Measurements from ENCODE around the gene CD28. TPM values are rescaled to one million over a fixed set of nuclear protein-coding genes. Genes with fewer than 3 reads are reported as not detected.

Gene CD28
- under 0.01 TPM in 2 replicates for total RNA-seq

GRCh38 chr2:203706403-203706802, at the start of gene CD28:
CD28 (plus strand) TSS chr2:203706639; CDS start chr2:203706697, 58 bp downstream.
- no peak for DNase-seq (ENCODE audit: low read depth in 2 of 2)

DNA sequence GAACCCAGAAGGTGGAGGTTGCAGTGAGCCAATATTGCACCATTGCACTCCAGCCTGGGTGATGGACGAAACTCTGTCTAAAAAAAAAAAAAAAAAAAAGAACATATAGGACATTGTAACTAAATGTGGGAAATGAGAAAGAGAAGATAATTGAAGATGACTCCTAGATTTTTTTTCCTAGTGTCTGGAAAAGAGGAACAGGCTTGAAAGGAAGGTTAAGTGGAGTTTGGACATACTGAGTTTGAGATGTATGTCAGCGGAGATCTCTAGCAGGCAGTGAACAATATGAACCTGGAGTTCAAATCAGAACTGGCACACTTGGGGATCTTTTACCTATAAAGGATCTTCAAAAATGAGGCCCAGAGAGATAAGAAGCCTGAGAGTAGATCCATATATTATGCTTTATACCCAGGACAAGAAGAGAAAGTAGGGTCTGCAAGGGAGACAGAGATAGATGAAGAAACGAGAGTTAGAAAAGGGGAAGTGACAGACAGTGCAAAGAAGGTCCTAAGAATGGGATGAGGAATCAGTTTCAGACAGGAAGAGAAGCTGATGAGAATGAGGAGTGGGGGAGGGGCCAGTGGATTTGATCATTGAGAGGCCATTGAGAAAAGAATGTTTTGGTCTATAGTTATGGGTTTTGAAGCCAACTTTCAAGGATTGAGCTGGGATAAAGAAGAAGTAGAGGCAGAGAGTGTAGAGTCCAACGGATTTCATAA, 46.9 kb upstream of the CD28 start:
- DNase-seq (ENCODE audit: low read depth in 2 of 2): no peak

DNA sequence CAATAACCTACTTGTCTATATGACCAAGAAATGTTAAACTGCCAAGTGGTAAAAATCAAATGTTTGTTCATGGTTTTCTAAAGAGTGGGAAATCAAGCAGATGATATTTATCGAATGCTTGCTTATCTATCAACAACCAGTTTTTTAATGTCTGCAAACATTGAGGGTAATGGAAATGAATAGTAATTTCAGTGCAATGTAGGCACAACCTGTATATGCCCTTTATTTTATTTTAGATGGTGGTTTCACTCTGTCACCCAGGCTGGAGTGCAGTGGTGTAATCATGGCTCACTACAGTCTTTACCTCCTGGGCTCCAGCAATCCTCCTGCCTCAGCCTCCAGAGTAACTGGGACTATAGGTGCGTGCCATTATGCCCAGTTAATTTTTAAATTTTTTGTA, 46.0 kb upstream of the CD28 start:
- no peak for DNase-seq (ENCODE audit: low read depth in 2 of 2)

GRCh38 chr2:203661279-203661908, 45.0 kb upstream of the CD28 start:
- no peak for DNase-seq (ENCODE audit: low read depth in 2 of 2)

- no peak for DNase-seq (ENCODE audit: low read depth in 2 of 2)
Observed at GRCh38 chr2:203662487-203662886, 44.0 kb upstream of the CD28 start.

GRCh38 chr2:203662951-203663350, 43.5 kb upstream of the CD28 start:
- no peak for DNase-seq (ENCODE audit: low read depth in 2 of 2)

DNA sequence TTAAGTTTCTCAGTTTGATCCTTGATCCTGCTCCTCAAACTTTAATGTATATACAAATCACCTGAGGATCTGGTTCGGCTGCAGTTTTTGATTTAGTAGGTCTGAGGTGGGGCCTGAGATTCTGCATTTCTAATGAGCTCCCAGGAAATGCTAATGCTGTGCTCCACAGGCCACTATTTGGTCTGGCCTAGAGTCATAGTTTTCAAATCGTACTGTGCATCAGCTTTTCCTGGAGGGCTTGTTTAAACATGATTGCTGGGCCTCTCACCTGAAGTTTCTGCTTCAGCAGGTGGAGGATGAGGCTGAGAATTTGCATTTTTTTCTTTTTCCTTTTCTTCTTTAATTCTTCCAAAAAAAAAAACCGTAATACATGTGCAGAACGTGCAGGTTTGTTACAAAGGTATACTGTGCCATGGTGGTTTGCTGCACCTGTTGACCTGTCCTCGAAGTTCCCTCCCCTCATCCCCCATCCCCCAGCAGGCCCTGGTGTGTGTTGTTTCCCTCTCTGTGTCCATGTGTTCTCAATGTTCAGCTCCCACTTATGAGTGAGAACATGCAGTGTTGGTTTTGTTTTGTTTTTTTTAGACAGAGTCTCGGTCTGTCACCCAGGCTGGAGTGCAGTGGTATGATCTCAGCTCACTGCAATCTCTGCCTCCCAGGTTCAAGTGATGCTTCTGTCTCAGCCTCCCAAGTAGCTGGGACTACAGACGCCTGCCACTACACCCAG, 42.2 kb upstream of the CD28 start:
- no peak for DNase-seq (ENCODE audit: low read depth in 2 of 2)

DNA sequence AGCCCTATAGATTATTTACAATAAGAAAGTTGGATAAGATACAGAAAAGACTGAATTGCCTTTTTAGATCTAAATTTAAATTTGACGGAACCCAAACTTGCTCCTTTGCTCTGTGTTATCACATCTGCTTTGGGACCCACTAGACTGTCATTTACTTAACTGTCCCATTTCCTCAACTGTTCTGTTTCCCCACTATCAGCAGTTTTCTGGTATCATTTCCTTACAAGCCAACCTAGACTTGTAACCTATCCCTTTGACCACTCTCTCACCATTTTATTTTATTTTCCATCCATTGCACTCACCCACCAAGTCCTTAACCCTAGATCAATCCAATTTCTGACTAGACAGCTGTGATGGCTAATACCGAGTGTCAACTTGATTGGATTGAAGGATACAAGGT, 38.6 kb upstream of the CD28 start:
- no peak for DNase-seq (ENCODE audit: low read depth in 2 of 2)

GRCh38 chr2:203669820-203670219, 36.6 kb upstream of the CD28 start:
- no peak for DNase-seq (ENCODE audit: low read depth in 2 of 2)

DNA sequence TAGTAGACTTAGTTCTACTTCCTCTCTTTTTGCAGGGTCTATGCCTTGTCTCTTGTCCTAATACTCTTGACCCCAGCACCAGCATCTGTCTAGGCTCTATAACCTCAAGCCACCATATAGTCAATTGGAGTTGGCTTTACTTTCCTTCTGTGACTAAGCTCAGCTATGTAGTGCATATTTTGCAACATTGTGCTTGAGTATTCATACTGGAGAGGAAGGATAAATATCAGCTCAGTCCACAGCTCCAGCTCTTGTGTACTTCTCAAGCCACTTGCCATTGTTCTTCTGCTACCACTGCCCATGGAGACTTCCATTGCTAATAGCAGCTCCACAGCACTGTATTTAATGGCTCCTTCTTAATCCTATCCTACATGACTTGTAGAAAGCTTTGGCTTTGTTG, 35.5 kb upstream of the CD28 start:
- DNase-seq (ENCODE audit: low read depth in 2 of 2): no peak

DNA sequence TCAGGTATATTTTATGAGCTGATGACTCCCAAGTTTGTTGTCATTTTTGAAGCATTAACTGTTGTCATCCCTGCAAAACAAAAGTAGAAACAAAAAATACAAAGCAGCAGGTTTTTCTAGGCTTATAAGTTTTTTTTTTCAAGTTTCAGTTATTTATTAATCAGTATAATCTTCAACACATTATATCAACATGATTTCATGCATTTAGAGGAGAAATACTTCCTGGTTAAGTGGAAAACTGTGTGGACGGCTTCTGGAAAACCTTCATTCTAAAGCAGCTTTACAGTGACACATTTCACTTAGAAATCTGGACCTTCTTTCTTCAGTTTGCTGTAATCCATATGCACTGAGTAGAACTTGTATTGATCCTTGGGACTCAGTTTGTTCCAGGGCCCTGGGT, 34.6 kb upstream of the CD28 start:
- DNase-seq (ENCODE audit: low read depth in 2 of 2): no peak

DNA sequence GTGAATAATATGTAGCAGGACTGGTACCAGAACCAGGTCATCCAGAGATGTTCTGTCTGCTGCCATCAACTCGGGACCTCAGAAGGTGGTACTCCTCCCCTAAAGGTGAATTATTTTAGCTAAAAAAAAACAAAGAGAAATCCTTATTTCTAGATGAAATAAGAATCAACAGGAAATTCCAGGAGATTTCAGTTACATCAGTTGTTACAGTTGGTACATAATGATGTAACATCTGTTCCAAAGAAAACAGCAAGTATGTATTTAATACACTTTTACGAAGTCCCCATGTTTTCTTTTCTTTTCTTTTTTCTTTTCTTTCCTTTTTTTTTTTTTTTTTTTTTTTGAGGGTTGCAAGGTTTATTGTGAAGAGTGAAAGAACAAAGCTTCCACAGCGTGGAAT, 33.6 kb upstream of the CD28 start:
- DNase-seq (ENCODE audit: low read depth in 2 of 2): peak in 1 of 2 donors; percentile 43

DNA sequence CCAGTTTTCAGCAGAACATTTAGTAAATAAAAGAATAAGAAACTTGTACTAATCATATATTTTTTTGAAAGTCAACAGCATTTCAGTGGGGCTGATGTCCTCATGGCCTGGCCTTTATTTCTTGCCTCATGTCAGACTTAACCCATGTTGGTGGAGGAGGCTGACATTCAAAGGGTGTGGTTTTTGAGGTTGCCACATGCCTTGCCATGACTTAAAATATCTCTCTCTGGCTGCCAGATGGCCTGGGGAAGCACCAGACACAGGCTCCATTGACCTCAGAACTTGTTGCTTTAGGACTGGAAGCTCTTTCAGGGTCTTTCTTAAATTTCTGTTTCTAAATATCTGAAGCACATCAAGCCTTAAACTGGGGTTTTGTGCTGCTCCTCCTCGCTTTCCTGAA, 32.5 kb upstream of the CD28 start:
- DNase-seq (ENCODE audit: low read depth in 2 of 2): no peak

GRCh38 chr2:203675086-203675485, 31.4 kb upstream of the CD28 start:
- DNase-seq (ENCODE audit: low read depth in 2 of 2): peak in 1 of 2 donors; percentile 67

DNA sequence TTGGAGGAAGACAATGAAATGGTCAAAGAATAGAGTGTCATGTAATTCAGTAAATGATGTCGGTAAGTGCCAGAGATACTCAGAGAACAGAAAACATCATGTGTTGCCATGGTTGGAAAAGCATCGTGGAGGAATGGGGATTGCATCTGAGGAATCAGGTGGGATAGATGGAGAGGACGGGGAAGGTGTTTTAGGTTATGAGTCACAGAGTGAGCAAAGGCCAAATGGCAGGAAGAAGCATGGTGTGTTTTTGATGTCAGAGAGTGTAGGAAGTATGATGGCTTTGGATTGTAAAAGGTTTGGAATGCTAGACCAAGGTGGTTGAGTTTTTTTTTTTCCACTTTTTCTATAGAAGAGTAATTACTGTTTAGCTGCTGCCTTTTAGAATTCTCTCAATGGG, 27.5 kb upstream of the CD28 start:
- DNase-seq (ENCODE audit: low read depth in 2 of 2): peak in 1 of 2 donors; percentile 37

DNA sequence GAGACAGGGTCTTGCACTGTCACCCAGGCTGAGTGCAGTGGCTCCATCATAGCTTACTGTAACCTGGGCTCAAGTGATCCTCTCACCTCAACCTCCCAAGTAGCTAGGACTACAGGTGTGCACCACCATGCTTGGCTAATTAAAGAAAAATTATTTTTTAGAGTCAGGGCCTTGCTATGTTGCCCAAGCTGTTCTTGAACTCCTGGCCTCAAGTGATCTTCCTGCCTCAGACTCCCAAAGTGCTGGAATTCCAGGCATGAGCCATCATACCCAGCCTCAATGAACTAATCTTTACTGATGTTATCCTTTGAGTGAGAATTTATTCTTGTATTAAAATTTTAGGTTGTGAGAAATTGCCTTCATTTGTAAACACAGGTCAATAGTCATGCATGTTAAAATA, 27.0 kb upstream of the CD28 start:
- DNase-seq (ENCODE audit: low read depth in 2 of 2): no peak

- peak in 1 of 2 donors; percentile 45 for DNase-seq (ENCODE audit: low read depth in 2 of 2)
Observed at GRCh38 chr2:203681978-203682377, 24.5 kb upstream of the CD28 start.

- DNase-seq (ENCODE audit: low read depth in 2 of 2): peak; percentile 94 to 96
Observed at GRCh38 chr2:203682688-203683130, 23.7 kb upstream of the CD28 start.

DNA sequence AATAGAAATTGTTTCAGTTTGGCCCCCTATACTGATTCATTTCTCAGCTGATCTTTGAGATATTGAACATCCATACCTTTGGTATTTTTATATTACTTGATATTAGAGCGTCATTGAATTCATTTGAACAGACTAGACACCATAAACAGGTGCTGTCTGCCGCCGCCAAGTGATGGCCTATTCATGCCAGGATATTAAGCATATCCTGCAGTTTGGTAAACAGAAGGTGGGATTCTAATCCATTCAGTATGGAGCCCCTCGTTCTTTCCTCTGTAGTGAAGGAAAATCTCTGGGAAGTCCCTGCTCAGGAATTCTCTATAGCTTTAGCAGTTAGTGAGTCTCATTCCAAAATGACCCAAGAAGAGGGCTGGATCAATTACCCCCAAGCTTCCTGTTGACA, 23.0 kb upstream of the CD28 start:
- peak in 1 of 2 donors; percentile 68 for DNase-seq (ENCODE audit: low read depth in 2 of 2)

DNA sequence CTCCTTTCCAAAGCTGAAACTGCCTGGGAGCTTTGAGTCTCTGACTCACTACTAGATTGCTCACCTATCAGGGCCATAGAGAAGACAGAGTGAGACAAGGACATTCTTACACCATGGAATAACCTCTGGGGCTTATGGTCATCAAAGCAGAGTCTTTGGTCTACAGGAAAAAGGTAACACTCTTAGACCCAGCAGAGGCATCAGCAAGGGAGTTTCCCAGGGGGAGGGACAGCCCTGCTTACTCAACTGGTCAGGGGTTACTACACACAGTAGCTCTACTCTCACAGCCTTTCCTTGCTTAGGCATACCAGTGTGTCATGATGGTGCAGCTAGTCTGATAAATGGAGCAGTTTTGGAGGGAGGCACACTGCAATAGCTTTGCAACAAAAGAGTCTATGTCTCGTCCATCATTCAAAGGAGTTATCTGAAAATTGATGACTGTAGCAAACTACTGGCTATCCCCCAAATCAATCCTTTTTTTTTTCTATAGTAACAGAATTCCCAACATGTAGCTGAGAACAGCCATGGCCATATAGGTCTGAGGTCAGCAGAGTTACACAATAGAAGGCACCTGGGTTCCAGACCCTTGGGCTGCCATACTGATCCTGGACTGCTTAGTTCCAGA, 22.4 kb upstream of the CD28 start:
- peak; percentile 79 to 95 for DNase-seq (ENCODE audit: low read depth in 2 of 2)

DNA sequence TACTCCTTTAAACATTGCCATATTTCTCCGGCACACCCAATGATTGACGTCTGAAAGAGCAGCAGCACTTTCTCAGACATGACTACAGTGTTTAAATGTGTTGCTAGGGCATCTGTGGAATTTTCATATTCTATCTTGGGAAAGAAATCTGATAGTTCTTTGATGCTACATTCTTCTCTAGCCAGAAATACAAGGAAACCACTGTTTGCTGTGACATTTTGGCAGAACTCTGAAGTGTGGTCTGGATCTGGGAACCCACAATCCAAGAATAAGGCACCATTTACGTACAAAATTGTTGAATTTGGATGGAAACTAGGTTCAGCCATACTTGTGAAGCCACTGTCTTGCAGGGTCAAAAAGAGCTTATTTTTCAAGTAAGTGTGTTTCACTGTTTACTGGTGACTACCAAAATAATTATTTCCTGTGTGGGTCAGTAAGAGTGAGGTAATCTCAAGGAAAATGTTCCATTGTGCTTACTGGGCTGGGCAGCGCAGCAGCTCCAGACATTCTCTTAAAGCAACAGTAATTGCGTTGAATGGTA, 21.3 kb upstream of the CD28 start:
- DNase-seq (ENCODE audit: low read depth in 2 of 2): peak in 1 of 2 donors; percentile 93
